ENCODE results near the gene ODF2. TPM values are rescaled to one million over a fixed set of nuclear protein-coding genes. Genes with fewer than 3 reads are reported as not detected.

ODF2 gene
- total and polyA plus RNA-seq, 11 donors: 8.0 to 25.5 (median 13.7) TPM

GRCh38 chr9:128414461-128414860 is 41.3 kb upstream of the ODF2 start:
- DNase-seq (no peak), ATAC-seq (no peak)
- TF ChIP-seq POLR2A (IDR thresholded peaks at IDR 0.05) (no peak), CTCF (IDR thresholded peaks at IDR 0.05) (no peak)
- H3K27me3 ChIP-seq: peaks cover 0 to 50% (median 17%) of the 10 kb centered on the region in 9 donors
- H3K9me3 ChIP-seq: no peaks in the 10 kb centered on the region
- peaks cover 0 to 16% (median 7%) of the 10 kb centered on the region in 12 donors for H3K4me1 ChIP-seq
- H3K36me3 ChIP-seq: no peaks in the 10 kb centered on the region
- H3K4me3 ChIP-seq: no peak overlapping the region
- 56 to 58% (median 57%) methylated on average over 3 of the region's 3 CpGs for WGBS, 4 donors
- intact Hi-C loops (cut with DNase I): loop anchor here in 5 of 10 donors (2.0 to 5.0 kb wide), 4 partner anchors 42 to 117 kb away; partner anchors contain the start of gene URM1 (in 1 of the 5)
- no peak overlapping the region for H3K27ac ChIP-seq

GRCh38 chr9:128415281-128415680 is 40.5 kb upstream of the ODF2 start:
- H3K27me3 ChIP-seq: peaks cover 0 to 50% (median 17%) of the 10 kb centered on the region in 9 donors
- H3K36me3 ChIP-seq: no peaks in the 10 kb centered on the region
- ATAC-seq (no peak), DNase-seq (no peak)
- no peaks in the 10 kb centered on the region for H3K9me3 ChIP-seq
- no peak overlapping the region for H3K4me3 ChIP-seq
- no peak for TF ChIP-seq CTCF (IDR thresholded peaks at IDR 0.05)
- no peak for TF ChIP-seq POLR2A (IDR thresholded peaks at IDR 0.05)
- peaks cover 0 to 24% (median 14%) of the 10 kb centered on the region in 12 donors for H3K4me1 ChIP-seq
- H3K27ac ChIP-seq: no peak overlapping the region
- intact Hi-C loops (cut with DNase I): loop anchor here in 2 of 10 donors (2.0 to 5.0 kb wide), 2 partner anchors 50 to 53 kb away; no protein-coding TSS in a partner anchor
- WGBS, 4 donors: 78 to 84% (median 81%) methylated on average over 2 of the region's 2 CpGs

DNA sequence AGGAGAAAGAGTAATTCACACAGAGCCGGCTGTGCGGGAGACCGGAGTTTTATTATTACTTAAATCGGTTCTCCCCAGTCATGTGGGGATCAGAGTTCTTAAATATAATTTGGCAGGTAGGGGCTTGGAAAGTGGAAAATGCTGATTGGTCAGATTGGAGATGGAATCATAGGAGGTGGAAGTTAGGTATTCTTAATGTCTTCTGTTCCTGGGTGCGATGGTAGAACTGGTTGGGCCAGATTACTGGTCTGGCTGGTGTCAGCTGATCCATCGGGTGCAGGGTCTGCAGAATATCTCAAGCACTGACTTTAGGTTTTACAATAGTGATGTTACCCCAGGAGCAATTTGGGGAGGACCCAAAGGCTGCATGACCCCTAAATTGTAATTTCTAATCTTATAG is 39.8 kb upstream of the ODF2 start:
- H3K4me3 ChIP-seq: no peak overlapping the region
- intact Hi-C loops (cut with DNase I): loop anchor here in 1 of 10 donors (5.0 kb wide), 1 partner anchor 54 kb away; no protein-coding TSS in a partner anchor

More for the DNA sequence above, 39.8 kb upstream of the ODF2 start:
- Histone ChIP-seq H3K27me3 (peaks cover 0 to 50% (median 17%) of the 10 kb centered on the region in 9 donors), H3K9me3 (no peaks in the 10 kb centered on the region), H3K27ac (no peak overlapping the region), H3K36me3 (no peaks in the 10 kb centered on the region), H3K4me1 (peaks cover 0 to 29% (median 15%) of the 10 kb centered on the region in 12 donors)
- no peak for DNase-seq
- 57 to 70% (median 66%) methylated on average over 6 of the region's 6 CpGs for WGBS, 4 donors
- TF ChIP-seq POLR2A (IDR thresholded peaks at IDR 0.05) (no peak), CTCF (IDR thresholded peaks at IDR 0.05) (no peak)
- ATAC-seq: no peak

All from heart left ventricle (tissue), 16 donors.